Activated CD4-positive, alpha-beta T cell treated with anti-CD3 and anti-CD28 coated beads, Interleukin-2, amount 10 ng/mL, durations not matched to agents 7 days and 5 days (primary cell): Measurements from ENCODE around the gene KIFC3. TPM values are rescaled to one million over a fixed set of nuclear protein-coding genes. Genes with fewer than 3 reads are reported as not detected.
A peak's percentile ranks its signal among the peaks of the same experiment; 100 is the strongest.
"Not testable (repeated sequence)": the region's sequence is repeated elsewhere in the genome, so short reads cannot be mapped to it uniquely, and the experiment has no call there.

Experiments
- CTCF ChIA-PET: fragments of 350-600 bp; sonication (Branson Sonifier 250); formaldehyde crosslinking; loops from one replicate; lab custom pipeline; 2021; ENCODE audit warnings: antibody characterized with exemption; lab: Charles Lee
- POLR2A ChIA-PET: fragments of 350-600 bp; sonication (Branson Sonifier 250); formaldehyde crosslinking; loops from one replicate; lab custom pipeline; 2021; ENCODE audit warnings: antibody characterized with exemption; lab: Charles Lee
- DNase-seq: peaks from one replicate; pipeline ENCODE4 v3.0.0-alpha.2; 2020
- H3K27ac Mint-ChIP-seq: one replicate; pipeline ENCODE4 v1.8.0; 2021; ENCODE audit warnings: mild to moderate bottlenecking, moderate library complexity, mixed read lengths
- H3K27me3 Mint-ChIP-seq: one replicate; pipeline ENCODE4 v1.8.0; 2021; ENCODE audit warnings: mixed read lengths
- H3K36me3 Mint-ChIP-seq: one replicate; pipeline ENCODE4 v1.8.0; 2021; ENCODE audit warnings: low read depth, mixed read lengths
- H3K4me1 Mint-ChIP-seq: one replicate; pipeline ENCODE4 v1.8.0; 2021; ENCODE audit warnings: mixed read lengths
- H3K4me3 Mint-ChIP-seq: one replicate; pipeline ENCODE4 v1.8.0; 2021; ENCODE audit warnings: mild to moderate bottlenecking, moderate library complexity, mixed read lengths
- H3K9me3 Mint-ChIP-seq: one replicate; pipeline ENCODE4 v1.8.0; 2021; ENCODE audit warnings: mixed read lengths
- total RNA-seq, 2 experiments: library from RNA; stranded (reverse); gene quantifications; one replicate each; pipeline ENCODE4 v1.2.3, GENCODE V29; 2021

Gene KIFC3
- not detected for total RNA-seq

GRCh38 chr16:57802341-57803133, at the start of gene KIFC3:
Gene KIFC3 (minus strand): TSS chr16:57802491. CDS start chr16:57798243, 4,248 bp downstream.
- peak; percentile 64 for DNase-seq
- Mint-ChIP-seq H3K36me3 (no peaks in the 10 kb centered on the region), H3K27me3 (peaks cover 59% of the 10 kb centered on the region), H3K9me3 (no peaks in the 10 kb centered on the region), H3K27ac (peak within 1 kb of the TSS; percentile 3), H3K4me3 (peak within 1 kb of the TSS; percentile 60), H3K4me1 (peaks cover 25% of the 10 kb centered on the region)
- ChIA-PET CTCF (interaction anchor here (0.7 to 1.0 kb wide), 2 partner anchors 8 to 61 kb away, joined by 3 to 4 read pairs; no protein-coding TSS in a partner anchor), POLR2A (no interaction called here)

GRCh38 chr16:57848181-57848580, 45.9 kb upstream of the KIFC3 start:
- no peak overlapping the region for H3K4me3 Mint-ChIP-seq
- H3K9me3 Mint-ChIP-seq = no peaks in the 10 kb centered on the region

GRCh38 chr16:57846931-57847330, 44.6 kb upstream of the KIFC3 start:
- H3K27me3 Mint-ChIP-seq, H3K27ac Mint-ChIP-seq, CTCF ChIA-PET, H3K4me1 Mint-ChIP-seq, POLR2A ChIA-PET, H3K4me3 Mint-ChIP-seq, DNase-seq, H3K9me3 Mint-ChIP-seq, H3K36me3 Mint-ChIP-seq: not testable (repeated sequence)

More at GRCh38 chr16:57848181-57848580, 45.9 kb upstream of the KIFC3 start:
- POLR2A ChIA-PET = no interaction called here
- Mint-ChIP-seq H3K36me3 (no peaks in the 10 kb centered on the region), H3K27me3 (peaks cover 4% of the 10 kb centered on the region), H3K4me1 (peaks cover 6% of the 10 kb centered on the region), H3K27ac (no peak overlapping the region)
- no peak for DNase-seq
- CTCF ChIA-PET = interaction anchor here (1.2 kb wide), 1 partner anchor 243 kb away, joined by 4 read pairs; no protein-coding TSS in a partner anchor

GRCh38 chr16:57846078-57846697, 43.9 kb upstream of the KIFC3 start:
- ChIA-PET POLR2A (no interaction called here), CTCF (no interaction called here)
- Mint-ChIP-seq H3K27me3 (peaks cover 4% of the 10 kb centered on the region), H3K4me3 (no peak overlapping the region), H3K4me1 (peaks cover 6% of the 10 kb centered on the region), H3K9me3 (no peaks in the 10 kb centered on the region), H3K27ac (no peak overlapping the region), H3K36me3 (no peaks in the 10 kb centered on the region)
- no peak for DNase-seq

GRCh38 chr16:57845115-57845514, 42.8 kb upstream of the KIFC3 start:
- no peak overlapping the region for H3K27ac Mint-ChIP-seq
- H3K4me3 Mint-ChIP-seq = no peak overlapping the region
- peaks cover 6% of the 10 kb centered on the region for H3K4me1 Mint-ChIP-seq
- ChIA-PET POLR2A (no interaction called here), CTCF (interaction anchor here (0.7 kb wide), 1 partner anchor 13 kb away, joined by 3 read pairs; no protein-coding TSS in a partner anchor)
- DNase-seq = no peak
- no peaks in the 10 kb centered on the region for H3K36me3 Mint-ChIP-seq
- H3K9me3 Mint-ChIP-seq = no peaks in the 10 kb centered on the region
- H3K27me3 Mint-ChIP-seq = peaks cover 2% of the 10 kb centered on the region

- CTCF ChIA-PET = interaction anchor here (0.7 kb wide), 2 partner anchors 13 to 393 kb away, joined by 3 to 5 read pairs; no protein-coding TSS in a partner anchor
- Mint-ChIP-seq H3K27me3 (peaks cover 2% of the 10 kb centered on the region), H3K9me3 (no peaks in the 10 kb centered on the region), H3K4me3 (no peak overlapping the region), H3K36me3 (no peaks in the 10 kb centered on the region), H3K4me1 (peaks cover 6% of the 10 kb centered on the region), H3K27ac (no peak overlapping the region)
- POLR2A ChIA-PET = no interaction called here
- no peak for DNase-seq
These were observed 42.2 kb upstream of the KIFC3 start for GRCh38 chr16:57844416-57845030.

GRCh38 chr16:57843400-57843799, 41.1 kb upstream of the KIFC3 start:
- H3K4me3 Mint-ChIP-seq = no peak overlapping the region
- no peaks in the 10 kb centered on the region for H3K9me3 Mint-ChIP-seq
- DNase-seq = no peak
- ChIA-PET POLR2A (no interaction called here), CTCF (no interaction called here)
- no peaks in the 10 kb centered on the region for H3K36me3 Mint-ChIP-seq
- H3K4me1 Mint-ChIP-seq = peaks cover 6% of the 10 kb centered on the region
- H3K27ac Mint-ChIP-seq = peak overlapping the region; percentile 25
- peaks cover 4% of the 10 kb centered on the region for H3K27me3 Mint-ChIP-seq

GRCh38 chr16:57842601-57843000, 40.3 kb upstream of the KIFC3 start:
- CTCF ChIA-PET = no interaction called here
- POLR2A ChIA-PET = no interaction called here

GRCh38 chr16:57840833-57841232, 38.5 kb upstream of the KIFC3 start:
- Mint-ChIP-seq H3K27me3 (peaks cover 4% of the 10 kb centered on the region), H3K4me3 (no peak overlapping the region), H3K9me3 (no peaks in the 10 kb centered on the region), H3K27ac (no peak overlapping the region), H3K36me3 (no peaks in the 10 kb centered on the region), H3K4me1 (peaks cover 6% of the 10 kb centered on the region)
- ChIA-PET CTCF (no interaction called here), POLR2A (no interaction called here)
- no peak for DNase-seq

More at GRCh38 chr16:57842601-57843000, 40.3 kb upstream of the KIFC3 start:
- H3K4me1 Mint-ChIP-seq = peaks cover 6% of the 10 kb centered on the region
- peaks cover 4% of the 10 kb centered on the region for H3K27me3 Mint-ChIP-seq
- no peaks in the 10 kb centered on the region for H3K36me3 Mint-ChIP-seq
- H3K9me3 Mint-ChIP-seq = no peaks in the 10 kb centered on the region
- no peak overlapping the region for H3K4me3 Mint-ChIP-seq
- no peak for DNase-seq
- no peak overlapping the region for H3K27ac Mint-ChIP-seq

GRCh38 chr16:57838161-57838560, 35.9 kb upstream of the KIFC3 start:
- H3K36me3 Mint-ChIP-seq = no peaks in the 10 kb centered on the region
- no peak for DNase-seq
- no peaks in the 10 kb centered on the region for H3K4me1 Mint-ChIP-seq
- ChIA-PET CTCF (no interaction called here), POLR2A (no interaction called here)
- H3K27me3 Mint-ChIP-seq = peaks cover 2% of the 10 kb centered on the region
- no peak overlapping the region for H3K27ac Mint-ChIP-seq
- H3K9me3 Mint-ChIP-seq = no peaks in the 10 kb centered on the region
- H3K4me3 Mint-ChIP-seq = no peak overlapping the region

- POLR2A ChIA-PET = no interaction called here
- Mint-ChIP-seq H3K4me3 (no peak overlapping the region), H3K4me1 (no peaks in the 10 kb centered on the region), H3K27me3 (peaks cover 2% of the 10 kb centered on the region), H3K9me3 (no peaks in the 10 kb centered on the region), H3K27ac (no peak overlapping the region), H3K36me3 (no peaks in the 10 kb centered on the region)
- DNase-seq = no peak
- CTCF ChIA-PET = no interaction called here
These were observed 35.2 kb upstream of the KIFC3 start for GRCh38 chr16:57837305-57838125.

GRCh38 chr16:57835439-57835838, 33.1 kb upstream of the KIFC3 start:
- H3K27ac Mint-ChIP-seq, POLR2A ChIA-PET, H3K36me3 Mint-ChIP-seq, H3K4me1 Mint-ChIP-seq, DNase-seq, CTCF ChIA-PET, H3K9me3 Mint-ChIP-seq, H3K27me3 Mint-ChIP-seq, H3K4me3 Mint-ChIP-seq: not testable (repeated sequence)
